ENCODE results near the gene TBX1.

DNA sequence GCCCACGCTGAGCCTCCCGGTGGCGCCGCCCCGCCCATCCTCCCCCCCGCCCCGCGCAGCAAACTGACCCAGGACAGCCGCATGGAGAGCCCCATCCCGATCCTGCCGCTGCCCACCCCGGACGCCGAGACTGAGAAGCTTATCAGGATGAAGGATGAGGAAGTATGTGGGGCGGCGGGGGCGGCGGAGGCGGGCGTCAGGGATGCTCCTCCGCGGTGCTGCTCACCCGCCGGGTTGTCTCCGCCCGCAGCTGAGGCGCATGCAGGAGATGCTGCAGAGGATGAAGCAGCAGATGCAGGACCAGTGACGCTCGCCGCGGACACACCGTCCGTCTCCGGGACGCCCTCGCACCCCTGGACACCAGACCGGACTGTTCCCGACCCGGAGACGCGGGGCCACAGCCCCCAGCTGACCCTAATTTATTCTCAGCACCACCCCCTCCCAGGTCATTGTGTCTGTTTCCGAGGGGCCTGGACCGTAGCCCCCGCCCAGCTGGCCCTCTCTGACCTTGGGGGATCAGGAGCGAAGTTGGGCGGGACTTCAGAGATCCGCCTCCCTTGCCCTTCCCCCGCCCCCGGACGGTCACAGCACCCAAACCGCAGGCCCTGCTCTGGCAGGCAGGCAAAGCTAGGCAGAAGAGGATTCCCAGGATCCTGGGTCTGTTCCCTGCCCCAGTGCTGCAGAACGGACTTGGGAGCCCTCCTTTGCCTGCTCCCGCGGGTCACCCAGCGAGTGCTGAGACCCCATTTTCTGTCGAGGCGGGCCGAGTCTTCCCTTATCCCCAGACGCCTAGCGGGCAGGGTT, 38.2 kb upstream of the TBX1 start:
- TF ChIP-seq CTCF (IDR thresholded peaks at IDR 0.05; ENCODE audit: poor library complexity): no peak
- TF ChIP-seq EZH2 (IDR thresholded peaks at IDR 0.05; ENCODE audit: borderline replicate concordance): no peak
- no peak for TF ChIP-seq EZH2phosphoT487 (IDR thresholded peaks at IDR 0.05; ENCODE audit: low read depth, severe bottlenecking, unreplicated experiment)

Measured in hepatocyte (in vitro differentiated cells).